Suppressor macrophage treated with lipopolysaccharide for 4 hours (primary cell): ENCODE results near the gene LRCH1.

Experiments used
- DNase-seq: peaks from one replicate; pipeline ENCODE4 v3.0.0-alpha.2; 2020

The LRCH1 gene

GRCh38 chr13:46641274-46642081, 88.5 kb downstream of the LRCH1 start:
- DNase-seq = peak; percentile 45

- no peak for DNase-seq
Measured at GRCh38 chr13:46642254-46642653, 89.3 kb downstream of the LRCH1 start.

- DNase-seq = no peak
Measured at GRCh38 chr13:46643165-46643777, 90.3 kb downstream of the LRCH1 start.

- DNase-seq = no peak
Measured at GRCh38 chr13:46644816-46645215, 91.8 kb downstream of the LRCH1 start.

GRCh38 chr13:46647512-46648065, 94.6 kb downstream of the LRCH1 start:
- DNase-seq = no peak

- peak; percentile 19 for DNase-seq
Measured at GRCh38 chr13:46648166-46648607, 95.2 kb downstream of the LRCH1 start.

GRCh38 chr13:46649816-46650215, 96.8 kb downstream of the LRCH1 start:
- no peak for DNase-seq

GRCh38 chr13:46654951-46655350, 102.0 kb downstream of the LRCH1 start:
- no peak for DNase-seq

GRCh38 chr13:46655377-46656180, 102.6 kb downstream of the LRCH1 start:
- DNase-seq = peak; percentile 19

- no peak for DNase-seq
Measured at GRCh38 chr13:46656786-46657185, 103.8 kb downstream of the LRCH1 start.

GRCh38 chr13:46659413-46660065, 106.6 kb downstream of the LRCH1 start:
- no peak for DNase-seq

- DNase-seq = no peak
Measured at GRCh38 chr13:46660416-46660815, 107.4 kb downstream of the LRCH1 start.

- DNase-seq = no peak
Measured at GRCh38 chr13:46660857-46661256, 107.9 kb downstream of the LRCH1 start.

- no peak for DNase-seq
Measured at GRCh38 chr13:46662690-46663089, 109.7 kb downstream of the LRCH1 start.

GRCh38 chr13:46663206-46664037, 110.5 kb downstream of the LRCH1 start:
- peak; percentile 22 for DNase-seq

GRCh38 chr13:46664195-46664594, 111.2 kb downstream of the LRCH1 start:
- no peak for DNase-seq

- no peak for DNase-seq
Measured at GRCh38 chr13:46665248-46665632, 112.3 kb downstream of the LRCH1 start.

- DNase-seq = no peak
Measured at GRCh38 chr13:46665633-46666482, 112.9 kb downstream of the LRCH1 start.

- no peak for DNase-seq
Measured at GRCh38 chr13:46666727-46667456, 113.9 kb downstream of the LRCH1 start.

GRCh38 chr13:46667687-46668281, 114.8 kb downstream of the LRCH1 start:
- DNase-seq = peak; percentile 73
